RWPE1 (cell line): Measurements from ENCODE around the gene AMH.
"Not testable (repeated sequence)": the region's sequence is repeated elsewhere in the genome, so short reads cannot be mapped to it uniquely, and the experiment has no call there.

Experiments used
- CTCF ChIA-PET: fragments of 350-600 bp; sonication (Branson Sonifier 250); formaldehyde crosslinking; extraction: SDS; loops from one replicate; lab custom pipeline; 2021; lab: Yijun Ruan, JAX
- POLR2A ChIA-PET: fragments of 400-600 bp; formaldehyde crosslinking; extraction: SDS; loops from one replicate; lab custom pipeline; 2020; ENCODE audit warnings: antibody characterized with exemption; ENCODE audit not compliant: low non-redundant PET; lab: Yijun Ruan, JAX
- DNase-seq: peaks from one replicate; pipeline ENCODE4 v3.0.0; 2012; ENCODE audit warnings: low spot score
- H3K27ac ChIP-seq: fragments of 450-650 bp; 2 replicates; pipeline ENCODE4 v1.5.1; 2017
- CTCF ChIP-seq: fragments of 450-650 bp; conservative IDR thresholded peaks from 2 replicates; pipeline ENCODE4 v1.5.1; 2017; ENCODE audit warnings: low read depth, mild to moderate bottlenecking

AMH gene

GRCh38 chr19:2276429-2276986 is 27.4 kb downstream of the AMH start:
- no peak for TF ChIP-seq CTCF
- ChIA-PET CTCF (interaction anchor here (0.6 kb wide), 1 partner anchor 18 kb away, joined by 4 read pairs; no protein-coding TSS in a partner anchor), POLR2A (no interaction called here)
- peak overlapping the region; percentile 94 for H3K27ac ChIP-seq
- DNase-seq: no peak

- ChIA-PET CTCF (no interaction called here), POLR2A (no interaction called here)
- no peak for TF ChIP-seq CTCF
Observed at GRCh38 chr19:2277138-2277537, 28.0 kb downstream of the AMH start.

GRCh38 chr19:2278459-2279158 is 29.5 kb downstream of the AMH start:
- CTCF ChIA-PET: no interaction called here
- POLR2A ChIA-PET: interaction anchor here (1.0 kb wide), 1 partner anchor 8 kb away, joined by 3 read pairs; no protein-coding TSS in a partner anchor
- TF ChIP-seq CTCF: no peak
- DNase-seq: no peak
- no peak overlapping the region for H3K27ac ChIP-seq

More at GRCh38 chr19:2277138-2277537, 28.0 kb downstream of the AMH start:
- peak overlapping the region; percentile 94; the same call in 1 of the 2 replicates for H3K27ac ChIP-seq
- no peak for DNase-seq

GRCh38 chr19:2280633-2281264 is 31.6 kb downstream of the AMH start:
- H3K27ac ChIP-seq: no peak overlapping the region
- ChIA-PET POLR2A (no interaction called here), CTCF (no interaction called here)
- no peak for TF ChIP-seq CTCF
- DNase-seq: no peak

- H3K27ac ChIP-seq, POLR2A ChIA-PET, CTCF ChIA-PET, DNase-seq: not testable (repeated sequence)
Observed at GRCh38 chr19:2281265-2282061, 32.3 kb downstream of the AMH start.

GRCh38 chr19:2282062-2282861 is 33.1 kb downstream of the AMH start, which contains the start of gene PEAK3:
TSS of gene PEAK3 (minus strand) at chr19:2282175. CDS start at chr19:2280931, 1,244 bp downstream.
- POLR2A ChIA-PET: interaction anchor here (0.6 kb wide), 1 partner anchor 12 kb away, joined by 3 read pairs; no protein-coding TSS in a partner anchor
- DNase-seq: no peak
- TF ChIP-seq CTCF: no peak
- CTCF ChIA-PET: no interaction called here
- H3K27ac ChIP-seq: no peak within 1 kb of the TSS
